Pons (tissue), 1 donor: ENCODE data around the gene KCNMB4.

ENCODE experiments used
- DNase-seq: peaks from one replicate; pipeline ENCODE4 v3.0.0-alpha.2; 2016; ENCODE audit warnings: low spot score

Gene KCNMB4

DNA sequence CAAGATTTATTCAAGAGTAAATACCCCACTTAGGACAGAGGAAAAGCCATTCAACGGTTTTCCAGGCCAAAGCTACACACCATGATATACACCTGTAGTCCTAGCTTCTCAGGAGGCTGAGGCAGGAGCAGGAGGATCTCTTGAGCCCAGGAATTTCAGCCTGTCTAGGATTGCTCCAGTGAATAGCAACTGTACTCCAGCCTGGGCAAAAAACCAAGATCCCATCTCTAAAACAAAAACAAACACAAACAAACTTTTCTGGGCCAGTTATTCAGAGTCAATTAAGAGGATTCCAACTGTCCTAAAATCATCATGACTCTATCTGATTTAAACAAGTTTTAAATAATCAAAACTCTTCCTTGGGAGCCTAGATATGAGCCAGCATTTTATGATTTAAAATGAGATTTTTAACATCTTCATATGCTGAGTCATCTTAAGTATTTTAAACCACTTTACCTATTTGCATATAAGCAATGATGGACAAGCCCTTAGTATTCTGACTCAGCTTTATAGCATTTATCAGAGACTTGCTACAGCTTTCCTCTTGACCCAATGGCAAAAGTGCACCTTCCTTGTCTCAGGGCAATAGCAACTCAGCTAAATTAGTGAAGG lies 77.1 kb downstream of the KCNMB4 start:
- DNase-seq = no peak

- DNase-seq = no peak
These were observed 78.8 kb downstream of the KCNMB4 start for GRCh38 chr12:70444903-70445302.

- no peak for DNase-seq
These were observed 82.3 kb downstream of the KCNMB4 start for GRCh38 chr12:70448371-70448770.

- DNase-seq = no peak
These were observed 83.1 kb downstream of the KCNMB4 start for GRCh38 chr12:70449074-70449752.

DNA sequence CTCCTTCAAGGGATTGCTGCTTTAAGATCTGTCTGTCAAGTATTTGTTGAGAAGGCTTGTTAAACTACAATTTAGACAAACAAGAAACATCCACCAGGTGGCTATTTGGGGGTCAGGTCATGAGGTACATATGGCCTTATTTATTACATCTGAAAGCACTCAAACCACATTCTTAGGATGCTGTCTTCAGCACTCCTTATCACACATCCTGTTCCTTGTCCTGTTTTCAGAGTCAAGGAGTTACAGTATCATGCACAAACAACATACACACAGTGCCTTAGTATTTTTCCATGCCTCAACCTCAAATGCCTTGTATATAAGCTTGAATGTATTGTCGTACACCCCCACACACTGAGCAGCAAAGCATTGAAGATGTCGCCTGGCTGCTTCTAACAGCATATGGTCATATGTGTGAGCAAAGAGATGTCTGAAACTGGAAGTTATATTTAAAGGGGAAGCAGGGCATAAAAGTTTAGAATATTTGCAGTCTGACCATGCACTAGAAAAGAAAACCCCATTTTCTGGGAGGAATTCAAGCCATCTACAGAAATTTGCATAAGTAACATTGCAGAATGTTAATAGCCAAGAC lies 83.8 kb downstream of the KCNMB4 start:
- no peak for DNase-seq

DNA sequence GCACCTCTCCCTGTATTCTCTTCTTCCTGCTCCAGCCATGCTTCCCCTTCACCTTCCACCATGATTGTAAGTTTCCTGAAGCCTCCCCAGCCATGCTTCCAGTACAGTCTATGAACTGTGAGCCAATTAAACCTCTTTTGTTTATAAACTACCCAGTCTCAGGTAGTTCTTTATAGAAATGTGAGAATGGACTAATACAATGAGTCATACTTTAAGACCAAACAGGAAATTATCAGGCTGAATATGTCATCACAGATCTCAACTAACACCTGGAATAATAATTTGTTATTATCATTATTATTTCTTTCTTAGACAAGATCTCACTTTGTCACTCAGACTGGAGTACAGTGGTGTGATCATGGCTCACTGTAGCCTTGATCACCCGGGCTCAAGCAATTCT lies 85.4 kb downstream of the KCNMB4 start:
- DNase-seq = no peak

DNA sequence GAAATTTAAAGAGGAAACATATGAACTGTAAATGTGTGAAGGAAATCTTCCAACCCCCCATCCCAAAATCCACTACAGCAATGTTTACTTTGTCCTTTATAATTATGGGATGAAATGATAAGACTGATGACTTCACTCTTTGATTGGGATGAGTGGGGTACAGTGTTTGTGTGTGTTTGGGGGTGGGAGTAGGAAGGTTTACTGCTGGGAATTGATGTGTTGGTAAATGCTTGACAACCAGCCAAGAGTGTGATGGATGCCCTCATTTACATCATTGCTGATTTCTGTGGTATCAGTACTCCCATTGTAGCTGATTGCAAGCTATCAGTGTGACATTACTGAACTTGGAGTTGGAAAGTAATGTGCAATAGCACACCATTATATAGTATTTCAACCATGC lies 90.9 kb downstream of the KCNMB4 start:
- no peak for DNase-seq

DNA sequence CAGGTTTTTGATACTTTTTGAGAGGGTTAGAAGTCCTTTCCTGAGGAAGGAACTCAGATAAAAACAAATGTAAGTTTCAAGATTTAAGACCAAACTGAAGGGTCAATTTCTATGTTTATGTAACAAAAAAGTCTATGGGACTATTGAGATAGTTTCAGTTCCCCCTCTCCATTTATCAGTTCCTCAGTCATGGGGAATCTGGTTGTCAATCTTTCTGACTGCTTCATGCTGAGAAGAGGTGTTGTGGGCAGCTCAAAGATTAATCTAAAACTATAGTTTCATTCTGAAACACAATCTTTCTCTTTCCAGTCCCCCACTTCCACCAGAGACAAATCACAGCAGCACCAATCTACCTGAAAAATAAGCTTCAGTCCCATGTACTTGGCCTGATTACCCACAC lies 93.7 kb downstream of the KCNMB4 start:
- DNase-seq = no peak

GRCh38 chr12:70463997-70464396 lies 97.9 kb downstream of the KCNMB4 start:
- no peak for DNase-seq

DNA sequence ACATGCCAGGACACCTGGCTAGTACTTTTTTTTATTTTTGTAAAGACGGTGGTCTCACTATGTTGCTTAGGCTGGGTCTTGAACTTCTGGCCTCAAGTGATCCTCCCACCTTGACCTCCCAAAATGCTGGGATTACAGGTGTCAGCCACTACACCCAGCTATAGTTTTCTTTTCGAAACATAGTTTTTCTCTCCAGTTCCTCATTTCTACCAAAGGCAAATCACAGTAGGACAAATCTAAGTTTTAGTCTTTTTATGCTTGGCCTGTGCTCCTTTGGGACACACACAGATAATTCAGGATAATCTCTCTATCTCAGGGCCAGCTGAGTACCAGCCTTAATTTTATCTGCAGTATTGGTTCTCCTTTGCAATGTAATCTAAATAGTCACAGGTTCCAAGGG lies 100.7 kb downstream of the KCNMB4 start:
- DNase-seq = no peak

DNA sequence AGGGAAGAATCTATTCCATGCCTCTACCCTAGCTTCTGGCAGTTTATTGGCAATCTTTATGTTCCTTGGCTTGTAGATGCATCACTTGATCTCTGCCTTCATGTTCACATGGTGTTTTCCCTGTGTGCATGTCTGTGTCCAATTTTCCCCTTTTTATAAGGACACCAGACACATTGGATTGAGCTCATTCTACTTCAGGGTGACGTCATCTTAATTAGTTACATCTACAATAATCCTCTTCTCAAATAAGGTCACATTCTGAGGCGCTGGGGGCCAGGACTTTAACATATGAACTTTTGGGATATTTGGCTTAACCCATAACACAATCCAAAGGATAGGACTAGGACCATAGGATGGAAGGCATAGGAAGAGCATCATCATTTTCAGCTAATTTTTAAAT lies 101.4 kb downstream of the KCNMB4 start:
- no peak for DNase-seq

DNA sequence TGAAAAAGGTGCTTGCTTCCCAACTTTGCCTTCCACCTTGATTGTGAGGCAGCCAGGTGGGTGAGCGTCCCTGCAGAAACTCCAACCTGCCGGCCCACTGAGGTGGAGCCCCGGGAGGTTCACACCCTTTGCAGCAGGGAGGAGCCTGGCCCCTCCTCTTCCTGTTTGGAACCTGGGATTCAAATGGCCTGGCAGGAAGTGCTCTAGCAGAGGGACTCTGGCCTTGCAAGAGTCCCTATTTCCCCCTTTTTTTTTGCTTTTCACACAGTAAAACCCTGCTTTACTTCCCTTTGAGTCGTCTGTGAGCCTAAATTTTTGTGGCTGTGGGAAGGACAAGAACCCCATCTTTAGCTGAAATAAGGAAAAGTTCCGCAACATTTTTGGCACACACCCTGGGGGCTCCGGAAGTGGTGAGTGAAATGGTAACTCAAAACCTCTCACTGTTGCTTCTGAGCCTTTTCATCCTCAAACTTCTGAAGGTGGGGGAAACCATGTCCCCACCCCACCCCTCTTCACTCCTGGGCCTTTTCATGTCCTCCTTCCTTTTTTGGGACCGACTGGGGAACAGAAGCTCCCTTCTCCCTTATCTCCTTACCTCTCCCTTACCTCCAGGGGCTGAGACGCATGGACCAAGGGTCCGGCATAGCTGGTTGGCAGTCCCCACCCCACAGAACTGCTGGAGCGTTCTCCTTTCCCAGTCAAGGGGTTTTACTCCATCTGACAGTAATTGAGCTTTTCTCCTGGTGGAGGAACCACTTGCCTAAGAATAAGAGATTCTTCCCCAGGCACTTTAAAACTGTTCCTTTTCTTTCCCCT lies 102.0 kb downstream of the KCNMB4 start:
- no peak for DNase-seq

GRCh38 chr12:70468741-70469140 lies 102.7 kb downstream of the KCNMB4 start:
- DNase-seq = no peak

- DNase-seq = no peak
These were observed 103.2 kb downstream of the KCNMB4 start for GRCh38 chr12:70469221-70469820.

GRCh38 chr12:70482764-70483163 lies 116.7 kb downstream of the KCNMB4 start:
- DNase-seq = no peak
